Measurements from ENCODE around the gene STRN.
"Not testable (repeated sequence)": the region's sequence is repeated elsewhere in the genome, so short reads cannot be mapped to it uniquely, and the experiment has no call there.

The STRN gene

GRCh38 chr2:36915627-36916026, 50.7 kb downstream of the STRN start:
- no peak for DNase-seq

- DNase-seq, result no peak
Measured at GRCh38 chr2:36912695-36913094, 53.6 kb downstream of the STRN start.

- no peak for DNase-seq
Measured at GRCh38 chr2:36911012-36911411, 55.3 kb downstream of the STRN start.

- no peak for DNase-seq
Measured at GRCh38 chr2:36906277-36906676, 60.1 kb downstream of the STRN start.

GRCh38 chr2:36904636-36905035, 61.7 kb downstream of the STRN start:
- DNase-seq, result no peak

- peak in 1 of 51 donors; percentile 62 for DNase-seq
Measured at GRCh38 chr2:36902385-36903120, 63.8 kb downstream of the STRN start.

GRCh38 chr2:36892805-36893204, 73.5 kb downstream of the STRN start:
- DNase-seq, result no peak

GRCh38 chr2:36889795-36890194, 76.5 kb downstream of the STRN start:
- DNase-seq, result no peak

- not testable (repeated sequence) for DNase-seq
Measured at GRCh38 chr2:36887095-36887494, 79.2 kb downstream of the STRN start.

GRCh38 chr2:36886664-36887063, 79.7 kb downstream of the STRN start:
- no peak for DNase-seq

GRCh38 chr2:36885605-36886004, 80.7 kb downstream of the STRN start:
- DNase-seq, result no peak

GRCh38 chr2:36882532-36882931, 83.8 kb downstream of the STRN start:
- DNase-seq, result no peak

GRCh38 chr2:36881816-36882215, 84.5 kb downstream of the STRN start:
- DNase-seq, result no peak

GRCh38 chr2:36878429-36878828, 87.9 kb downstream of the STRN start:
- DNase-seq, result no peak

- DNase-seq, result no peak
Measured at GRCh38 chr2:36871068-36871707, 95.1 kb downstream of the STRN start.

GRCh38 chr2:36869606-36870005, 96.7 kb downstream of the STRN start:
- DNase-seq, result no peak

GRCh38 chr2:36861896-36862295, 104.4 kb downstream of the STRN start:
- DNase-seq, result no peak

GRCh38 chr2:36859366-36859792, 107.0 kb downstream of the STRN start:
- DNase-seq, result no peak

- no peak for DNase-seq
Measured at GRCh38 chr2:36858551-36859365, 107.6 kb downstream of the STRN start.

GRCh38 chr2:36857713-36858112, 108.6 kb downstream of the STRN start:
- no peak for DNase-seq

- no peak for DNase-seq
Measured at GRCh38 chr2:36855429-36855828, 110.9 kb downstream of the STRN start.

GRCh38 chr2:36854241-36854640, 112.1 kb downstream of the STRN start:
- no peak for DNase-seq

Data from hypothalamus (tissue), 51 donors.